ENCODE measurements around the gene VCAN. TPM values are rescaled to one million over a fixed set of nuclear protein-coding genes. Genes with fewer than 3 reads are reported as not detected.

Gene VCAN
- total RNA-seq, 1 donor from 2014 or later: 133 TPM

- no peak for DNase-seq
Observed at GRCh38 chr5:83540783-83541182, 69.2 kb downstream of the VCAN start.

DNA sequence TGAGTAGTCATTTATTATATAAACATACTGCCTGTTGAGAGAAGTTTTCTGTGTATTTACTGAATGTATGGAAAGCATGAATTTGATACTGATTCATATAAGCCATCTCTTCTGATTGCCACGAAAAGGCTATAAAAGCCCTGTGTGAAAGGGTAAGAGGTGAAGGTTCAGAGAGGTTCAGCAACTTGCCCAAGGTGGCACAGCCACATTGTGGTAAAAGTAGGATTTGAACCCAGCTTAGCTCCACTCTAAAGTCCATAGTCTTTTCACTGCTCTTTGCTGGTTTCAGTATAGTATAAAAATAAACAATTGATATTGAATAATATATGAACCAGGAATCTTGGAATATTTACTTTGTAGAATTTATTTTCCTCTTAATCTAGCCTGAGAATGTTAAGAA lies 71.3 kb downstream of the VCAN start:
- DNase-seq: no peak
- no peak for TF ChIP-seq CTCF (IDR thresholded peaks at IDR 0.05)
- ATAC-seq: no peak
- intact Hi-C loops (cut with DNase I): no loop called here
- H3K4me3 ChIP-seq: no peak overlapping the region
- H3K36me3 ChIP-seq: no peaks in the 10 kb centered on the region
- no peaks in the 10 kb centered on the region for H3K4me1 ChIP-seq
- H3K27me3 ChIP-seq (ENCODE audit: low read depth): no peaks in the 10 kb centered on the region
- H3K9me3 ChIP-seq: no peaks in the 10 kb centered on the region
- no peak overlapping the region for H3K27ac ChIP-seq

More at GRCh38 chr5:83540783-83541182, 69.2 kb downstream of the VCAN start:
- intact Hi-C loops (cut with DNase I): no loop called here
- no peak for TF ChIP-seq CTCF (IDR thresholded peaks at IDR 0.05)
- no peaks in the 10 kb centered on the region for H3K9me3 ChIP-seq
- H3K27me3 ChIP-seq (ENCODE audit: low read depth): no peaks in the 10 kb centered on the region
- no peak for ATAC-seq
- H3K27ac ChIP-seq: no peak overlapping the region
- no peaks in the 10 kb centered on the region for H3K4me1 ChIP-seq
- no peaks in the 10 kb centered on the region for H3K36me3 ChIP-seq
- no peak overlapping the region for H3K4me3 ChIP-seq

DNA sequence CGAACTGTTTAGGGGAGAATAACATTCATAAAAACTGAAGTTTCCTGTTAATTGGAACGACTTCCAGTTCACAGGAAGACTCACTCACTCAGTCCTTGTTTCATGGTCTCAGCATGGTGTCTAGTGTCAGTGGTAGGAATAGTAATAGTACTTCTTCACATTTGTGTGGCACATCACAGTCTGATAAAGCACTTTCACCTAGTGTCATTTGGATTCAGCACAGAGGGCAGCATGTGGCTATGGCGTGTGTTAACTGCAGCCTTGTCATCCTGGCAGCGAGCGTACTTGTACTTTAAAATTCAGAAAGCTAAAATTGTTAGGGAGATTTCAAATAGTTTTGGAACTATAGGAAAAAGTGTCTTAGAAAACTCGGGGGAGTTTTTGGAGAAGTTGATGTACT lies 72.4 kb downstream of the VCAN start:
- Histone ChIP-seq H3K36me3 (no peaks in the 10 kb centered on the region), H3K9me3 (no peaks in the 10 kb centered on the region), H3K4me3 (no peak overlapping the region), H3K4me1 (no peaks in the 10 kb centered on the region), H3K27me3 (ENCODE audit: low read depth) (no peaks in the 10 kb centered on the region), H3K27ac (no peak overlapping the region)
- intact Hi-C loops (cut with DNase I): no loop called here
- ATAC-seq (no peak), DNase-seq (no peak)
- no peak for TF ChIP-seq CTCF (IDR thresholded peaks at IDR 0.05)

- DNase-seq (no peak), ATAC-seq (no peak)
- Histone ChIP-seq H3K9me3 (no peaks in the 10 kb centered on the region), H3K27me3 (ENCODE audit: low read depth) (no peaks in the 10 kb centered on the region), H3K4me1 (no peaks in the 10 kb centered on the region), H3K36me3 (no peaks in the 10 kb centered on the region), H3K27ac (no peak overlapping the region), H3K4me3 (no peak overlapping the region)
- no peak for TF ChIP-seq CTCF (IDR thresholded peaks at IDR 0.05)
- intact Hi-C loops (cut with DNase I): no loop called here
Observed at GRCh38 chr5:83547161-83547560, 75.6 kb downstream of the VCAN start.

DNA sequence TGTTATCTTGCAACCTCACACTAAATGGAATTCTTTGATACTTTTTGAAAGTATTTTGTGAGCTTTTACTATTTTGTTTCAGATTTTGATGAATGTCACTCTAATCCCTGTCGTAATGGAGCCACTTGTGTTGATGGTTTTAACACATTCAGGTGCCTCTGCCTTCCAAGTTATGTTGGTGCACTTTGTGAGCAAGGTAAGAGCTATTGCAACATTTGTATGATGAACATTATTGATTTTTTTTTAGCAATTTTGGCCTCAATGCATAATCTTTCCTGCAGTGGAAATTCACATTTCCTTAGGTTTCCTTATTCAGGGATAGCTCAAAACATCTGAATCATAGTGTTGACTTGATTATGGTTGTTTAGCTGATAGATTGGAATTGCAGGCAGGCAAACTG lies 76.3 kb downstream of the VCAN start:
- DNase-seq: no peak
- no peak for TF ChIP-seq CTCF (IDR thresholded peaks at IDR 0.05)
- intact Hi-C loops (cut with DNase I): no loop called here
- Histone ChIP-seq H3K9me3 (no peaks in the 10 kb centered on the region), H3K36me3 (no peaks in the 10 kb centered on the region), H3K27me3 (ENCODE audit: low read depth) (no peaks in the 10 kb centered on the region), H3K4me3 (no peak overlapping the region), H3K27ac (no peak overlapping the region), H3K4me1 (no peaks in the 10 kb centered on the region)
- no peak for ATAC-seq

DNA sequence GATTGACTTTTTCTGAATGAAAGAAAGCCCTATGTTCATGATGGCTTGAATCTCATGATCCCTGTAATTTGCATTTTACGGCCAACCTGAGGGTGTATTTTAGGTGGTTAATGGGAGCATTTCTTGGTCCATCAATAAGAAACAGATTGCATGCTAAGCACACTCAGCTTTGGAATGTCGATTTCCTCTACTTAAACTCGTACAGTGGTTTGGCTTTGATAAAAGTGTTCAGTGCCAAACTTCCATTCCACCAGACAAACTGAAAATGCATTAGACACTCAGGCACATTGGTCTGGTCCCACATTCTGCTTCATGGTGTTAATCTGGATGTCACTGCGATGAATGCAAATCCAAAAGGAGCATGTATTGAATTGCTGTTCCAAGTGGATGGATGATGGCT lies 77.0 kb downstream of the VCAN start:
- Histone ChIP-seq H3K27me3 (ENCODE audit: low read depth) (no peaks in the 10 kb centered on the region), H3K4me1 (no peaks in the 10 kb centered on the region), H3K4me3 (no peak overlapping the region), H3K27ac (no peak overlapping the region), H3K9me3 (no peaks in the 10 kb centered on the region), H3K36me3 (no peaks in the 10 kb centered on the region)
- TF ChIP-seq CTCF (IDR thresholded peaks at IDR 0.05): no peak
- no peak for DNase-seq
- no peak for ATAC-seq
- intact Hi-C loops (cut with DNase I): no loop called here

Measured in lower lobe of right lung (tissue), 2 donors.